Activated T-cell treated with anti-CD3 and anti-CD28 coated beads, Interleukin-2, amount 50 U/mL, for 72 hours (primary cell): ENCODE measurements around the gene PRDM13. TPM values are rescaled to one million over a fixed set of nuclear protein-coding genes. Genes with fewer than 3 reads are reported as not detected.
"Not testable (repeated sequence)": the region's sequence is repeated elsewhere in the genome, so short reads cannot be mapped to it uniquely, and the experiment has no call there.

Experiments used
- ATAC-seq, 2 donors: fragments of 150-1000 bp; cut with Tn5 transposase; replicated peaks in 1 of 2; 2 replicates each; pipeline ENCODE4 v1.10.0; 2021; ENCODE audit warnings: moderate library complexity in 2 of 2, mild to moderate bottlenecking in 1 of 2
- DNase-seq, 2 donors: peaks; one replicate each; pipeline ENCODE4 v3.0.0; 2021 to 2022; ENCODE audit warnings: mixed read lengths in 1 of 2
- H3K27ac Mint-ChIP-seq: one replicate; pipeline ENCODE4 v1.8.0; 2022; ENCODE audit warnings: mild to moderate bottlenecking, moderate library complexity, mixed read lengths
- H3K27me3 Mint-ChIP-seq: one replicate; pipeline ENCODE4 v1.8.0; 2022; ENCODE audit warnings: low read depth, mixed read lengths
- H3K36me3 Mint-ChIP-seq, 2 donors: one replicate each; pipeline ENCODE4 v1.8.0; 2022; ENCODE audit warnings: mixed read lengths in 2 of 2, mild to moderate bottlenecking in 1 of 2; ENCODE audit not compliant: insufficient read depth in 2 of 2
- H3K4me1 Mint-ChIP-seq: one replicate; pipeline ENCODE4 v1.8.0; 2022; ENCODE audit warnings: low read depth, mixed read lengths
- H3K4me3 Mint-ChIP-seq, 2 donors: one replicate each; pipeline ENCODE4 v1.8.0; 2022; ENCODE audit warnings: mild to moderate bottlenecking in 2 of 2, mixed read lengths in 2 of 2, moderate library complexity in 2 of 2
- H3K9me3 Mint-ChIP-seq, 2 donors: one replicate each; pipeline ENCODE4 v1.8.0; 2022; ENCODE audit warnings: mixed read lengths in 2 of 2
- total RNA-seq, 2 donors: library from RNA; stranded (reverse); gene quantifications; one replicate each; pipeline ENCODE4 v1.2.3, GENCODE V29; 2022

PRDM13 gene
- total RNA-seq, 2 donors from 2014 or later: not detected

- DNase-seq: no peak
- Mint-ChIP-seq H3K27me3 (peaks cover 89% of the 10 kb centered on the region), H3K27ac (no peak overlapping the region)
Measured at GRCh38 chr6:99619409-99619762, 12.8 kb downstream of the PRDM13 start.

GRCh38 chr6:99622044-99622443 lies 15.4 kb downstream of the PRDM13 start:
- H3K27ac Mint-ChIP-seq, DNase-seq, H3K9me3 Mint-ChIP-seq, H3K4me1 Mint-ChIP-seq, ATAC-seq, H3K4me3 Mint-ChIP-seq, H3K36me3 Mint-ChIP-seq: not testable (repeated sequence)
- H3K27me3 Mint-ChIP-seq: peaks cover 80% of the 10 kb centered on the region

More at GRCh38 chr6:99619409-99619762, 12.8 kb downstream of the PRDM13 start:
- H3K36me3 Mint-ChIP-seq: peaks cover 3 to 4% of the 10 kb centered on the region in 2 donors
- peaks cover 6% of the 10 kb centered on the region for H3K4me1 Mint-ChIP-seq
- no peak for ATAC-seq
- no peak overlapping the region for H3K4me3 Mint-ChIP-seq
- H3K9me3 Mint-ChIP-seq: peaks cover 0 to 3% of the 10 kb centered on the region in 2 donors

- ATAC-seq (no peak), DNase-seq (no peak)
- Mint-ChIP-seq H3K4me3 (no peak overlapping the region), H3K36me3 (no peaks in the 10 kb centered on the region), H3K9me3 (no peaks in the 10 kb centered on the region), H3K27ac (no peak overlapping the region), H3K4me1 (no peaks in the 10 kb centered on the region), H3K27me3 (peaks cover 48% of the 10 kb centered on the region)
Measured at GRCh38 chr6:99629293-99629692, 22.7 kb downstream of the PRDM13 start.

GRCh38 chr6:99637629-99638028 lies 31.0 kb downstream of the PRDM13 start:
- DNase-seq: no peak
- Mint-ChIP-seq H3K9me3 (peaks cover 8 to 12% of the 10 kb centered on the region in 2 donors), H3K4me1 (no peaks in the 10 kb centered on the region), H3K4me3 (no peak overlapping the region), H3K27ac (no peak overlapping the region), H3K27me3 (peaks cover 23% of the 10 kb centered on the region), H3K36me3 (peaks cover 6 to 11% of the 10 kb centered on the region in 2 donors)
- no peak for ATAC-seq

- peaks cover 8 to 12% of the 10 kb centered on the region in 2 donors for H3K9me3 Mint-ChIP-seq
- not testable (repeated sequence) for H3K27ac Mint-ChIP-seq, H3K4me3 Mint-ChIP-seq, ATAC-seq, DNase-seq, H3K4me1 Mint-ChIP-seq
- H3K36me3 Mint-ChIP-seq: peaks cover 6 to 11% of the 10 kb centered on the region in 2 donors
- peaks cover 20% of the 10 kb centered on the region for H3K27me3 Mint-ChIP-seq
Measured at GRCh38 chr6:99638358-99638757, 31.7 kb downstream of the PRDM13 start.

GRCh38 chr6:99641270-99641669 lies 34.6 kb downstream of the PRDM13 start:
- no peak for DNase-seq
- Mint-ChIP-seq H3K36me3 (peaks cover 6 to 9% of the 10 kb centered on the region in 2 donors), H3K27me3 (peaks cover 35% of the 10 kb centered on the region), H3K4me1 (no peaks in the 10 kb centered on the region), H3K27ac (no peak overlapping the region), H3K9me3 (peaks cover 8 to 12% of the 10 kb centered on the region in 2 donors), H3K4me3 (no peak overlapping the region)
- no peak for ATAC-seq

GRCh38 chr6:99645986-99646385 lies 39.4 kb downstream of the PRDM13 start:
- Mint-ChIP-seq H3K9me3 (no peaks in the 10 kb centered on the region), H3K27me3 (peaks cover 36% of the 10 kb centered on the region), H3K4me1 (no peaks in the 10 kb centered on the region), H3K4me3 (no peak overlapping the region), H3K36me3 (no peaks in the 10 kb centered on the region), H3K27ac (no peak overlapping the region)
- ATAC-seq (no peak), DNase-seq (no peak)

GRCh38 chr6:99650091-99650571 lies 43.5 kb downstream of the PRDM13 start:
- H3K27me3 Mint-ChIP-seq: peaks cover 21% of the 10 kb centered on the region
- not testable (repeated sequence) for DNase-seq, ATAC-seq, H3K9me3 Mint-ChIP-seq, H3K36me3 Mint-ChIP-seq, H3K4me1 Mint-ChIP-seq, H3K27ac Mint-ChIP-seq, H3K4me3 Mint-ChIP-seq

GRCh38 chr6:99660206-99660605 lies 53.6 kb downstream of the PRDM13 start:
- Mint-ChIP-seq H3K9me3 (no peaks in the 10 kb centered on the region), H3K27me3 (peaks cover 14% of the 10 kb centered on the region), H3K4me3 (no peak overlapping the region), H3K36me3 (no peaks in the 10 kb centered on the region), H3K4me1 (no peaks in the 10 kb centered on the region), H3K27ac (no peak overlapping the region)
- ATAC-seq (no peak), DNase-seq (no peak)

- no peak for DNase-seq
- Mint-ChIP-seq H3K27ac (no peak overlapping the region), H3K4me3 (no peak overlapping the region), H3K9me3 (no peaks in the 10 kb centered on the region), H3K4me1 (no peaks in the 10 kb centered on the region), H3K27me3 (peaks cover 12% of the 10 kb centered on the region), H3K36me3 (no peaks in the 10 kb centered on the region)
- ATAC-seq: no peak
Measured at GRCh38 chr6:99661870-99662269, 55.2 kb downstream of the PRDM13 start.

GRCh38 chr6:99662616-99663015 lies 56.0 kb downstream of the PRDM13 start:
- Mint-ChIP-seq H3K27ac (no peak overlapping the region), H3K27me3 (peaks cover 11% of the 10 kb centered on the region), H3K9me3 (no peaks in the 10 kb centered on the region), H3K4me3 (no peak overlapping the region), H3K36me3 (no peaks in the 10 kb centered on the region), H3K4me1 (no peaks in the 10 kb centered on the region)
- DNase-seq (no peak), ATAC-seq (no peak)

Other genes with a start within 250 kb of the PRDM13 start
- gene COQ3, start 212.6 kb upstream of the PRDM13 start, total RNA-seq: 10 to 100 TPM in 1 of 2 donors, 1 to 10 TPM in 1; 7.0 to 11.8 TPM
- gene PNISR, start 181.5 kb upstream of the PRDM13 start, total RNA-seq: 100 to 1,000 TPM; 183 to 192 TPM
- gene USP45, start 91.4 kb upstream of the PRDM13 start, total RNA-seq: 10 to 100 TPM; 16.7 to 23.7 TPM
- 10 to 100 TPM; 39.7 to 46.6 TPM for gene CCNC, start 38.2 kb upstream of the PRDM13 start, total RNA-seq